NK-92 treated with Interleukin-12 subunit alpha and Interleukin-12 subunit beta, amount 100 ng/mL, for 24 hours (cell line): Measurements from ENCODE around the gene PRKCA.

ENCODE experiments used
- DNase-seq: peaks from one replicate; lab custom pipeline; 2025; lab: John Stamatoyannopoulos, UW

Gene PRKCA

GRCh38 chr17:66547151-66547865 lies 244.9 kb downstream of the PRKCA start:
- DNase-seq = no peak

GRCh38 chr17:66548158-66548557 lies 245.7 kb downstream of the PRKCA start:
- peak; percentile 41 for DNase-seq

- no peak for DNase-seq
Observed at GRCh38 chr17:66548659-66549310, 246.4 kb downstream of the PRKCA start.

- no peak for DNase-seq
Observed at GRCh38 chr17:66549311-66549704, 246.9 kb downstream of the PRKCA start.

- DNase-seq = no peak
Observed at GRCh38 chr17:66549731-66550207, 247.4 kb downstream of the PRKCA start.

GRCh38 chr17:66551839-66552238 lies 249.4 kb downstream of the PRKCA start:
- no peak for DNase-seq

GRCh38 chr17:66552371-66552770 lies 250.0 kb downstream of the PRKCA start:
- DNase-seq = no peak

GRCh38 chr17:66555605-66556004 lies 253.2 kb downstream of the PRKCA start:
- no peak for DNase-seq

GRCh38 chr17:66557200-66557599 lies 254.8 kb downstream of the PRKCA start:
- no peak for DNase-seq

GRCh38 chr17:66557886-66558285 lies 255.5 kb downstream of the PRKCA start:
- DNase-seq = no peak

- no peak for DNase-seq
Observed at GRCh38 chr17:66560691-66561090, 258.3 kb downstream of the PRKCA start.

- DNase-seq = no peak
Observed at GRCh38 chr17:66562119-66562518, 259.7 kb downstream of the PRKCA start.

GRCh38 chr17:66564992-66565465 lies 262.6 kb downstream of the PRKCA start:
- no peak for DNase-seq

- DNase-seq = peak; percentile 70
Observed at GRCh38 chr17:66567234-66568170, 265.1 kb downstream of the PRKCA start.

GRCh38 chr17:66569572-66569971 lies 267.2 kb downstream of the PRKCA start:
- DNase-seq = no peak

GRCh38 chr17:66570447-66571195 lies 268.2 kb downstream of the PRKCA start:
- DNase-seq = no peak

- DNase-seq = no peak
Observed at GRCh38 chr17:66571745-66572144, 269.3 kb downstream of the PRKCA start.

- DNase-seq = no peak
Observed at GRCh38 chr17:66573078-66573477, 270.7 kb downstream of the PRKCA start.

GRCh38 chr17:66574123-66574522 lies 271.7 kb downstream of the PRKCA start:
- no peak for DNase-seq

GRCh38 chr17:66576473-66576872 lies 274.1 kb downstream of the PRKCA start:
- no peak for DNase-seq

GRCh38 chr17:66577041-66577440 lies 274.6 kb downstream of the PRKCA start:
- no peak for DNase-seq
